Rectal smooth muscle tissue (tissue), 1 donor: Measurements from ENCODE around the gene SP3.
"Not testable (repeated sequence)": the region's sequence is repeated elsewhere in the genome, so short reads cannot be mapped to it uniquely, and the experiment has no call there.

ENCODE experiments used
- H3K27ac ChIP-seq: one replicate; pipeline ENCODE4 v1.7.0; 2013; ENCODE audit warnings: low read depth, low read length, inconsistent platforms
- H3K27me3 ChIP-seq: one replicate; pipeline ENCODE4 v1.7.0; 2013; ENCODE audit warnings: low read length; ENCODE audit not compliant: control insufficient read depth, insufficient read depth
- H3K36me3 ChIP-seq: one replicate; pipeline ENCODE4 v1.7.0; 2013; ENCODE audit warnings: low read length; ENCODE audit not compliant: control insufficient read depth, insufficient read depth
- H3K4me1 ChIP-seq: one replicate; pipeline ENCODE4 v1.7.0; 2013; ENCODE audit warnings: low read length; ENCODE audit not compliant: control insufficient read depth, insufficient read depth
- H3K4me3 ChIP-seq: one replicate; pipeline ENCODE4 v1.7.0; 2013; ENCODE audit warnings: low read length
- H3K9ac ChIP-seq: one replicate; pipeline ENCODE4 v1.7.0; 2013; ENCODE audit warnings: low read length

SP3 gene

GRCh38 chr2:173922068-173922467, 43.1 kb downstream of the SP3 start:
- Histone ChIP-seq H3K27ac (no peak overlapping the region), H3K4me3 (no peak overlapping the region), H3K9ac (no peak overlapping the region), H3K27me3 (no peaks in the 10 kb centered on the region), H3K4me1 (no peaks in the 10 kb centered on the region), H3K36me3 (peaks cover 5% of the 10 kb centered on the region)

GRCh38 chr2:173914055-173914927, 50.9 kb downstream of the SP3 start:
- H3K27me3 ChIP-seq, result no peaks in the 10 kb centered on the region
- peaks cover 11% of the 10 kb centered on the region for H3K36me3 ChIP-seq
- no peaks in the 10 kb centered on the region for H3K4me1 ChIP-seq
- no peak overlapping the region for H3K9ac ChIP-seq
- H3K27ac ChIP-seq, result no peak overlapping the region
- no peak overlapping the region for H3K4me3 ChIP-seq

- no peak overlapping the region for H3K27ac ChIP-seq
- H3K4me1 ChIP-seq, result no peaks in the 10 kb centered on the region
- peaks cover 18% of the 10 kb centered on the region for H3K36me3 ChIP-seq
- no peak overlapping the region for H3K9ac ChIP-seq
- H3K4me3 ChIP-seq, result no peak overlapping the region
- H3K27me3 ChIP-seq, result no peaks in the 10 kb centered on the region
Observed at GRCh38 chr2:173909846-173910245, 55.3 kb downstream of the SP3 start.

GRCh38 chr2:173906626-173907025, 58.5 kb downstream of the SP3 start:
- H3K4me1 ChIP-seq, result no peaks in the 10 kb centered on the region
- H3K27ac ChIP-seq, result no peak overlapping the region
- H3K9ac ChIP-seq, result no peak overlapping the region
- no peak overlapping the region for H3K4me3 ChIP-seq
- H3K36me3 ChIP-seq, result peaks cover 15% of the 10 kb centered on the region
- no peaks in the 10 kb centered on the region for H3K27me3 ChIP-seq

- H3K9ac ChIP-seq, result no peak overlapping the region
- no peak overlapping the region for H3K27ac ChIP-seq
- H3K27me3 ChIP-seq, result no peaks in the 10 kb centered on the region
- no peak overlapping the region for H3K4me3 ChIP-seq
- H3K4me1 ChIP-seq, result no peaks in the 10 kb centered on the region
- H3K36me3 ChIP-seq, result peaks cover 12% of the 10 kb centered on the region
Observed at GRCh38 chr2:173903601-173904394, 61.4 kb downstream of the SP3 start.

- H3K36me3 ChIP-seq, result peaks cover 2% of the 10 kb centered on the region
- H3K4me3 ChIP-seq, result no peak overlapping the region
- no peaks in the 10 kb centered on the region for H3K27me3 ChIP-seq
- no peak overlapping the region for H3K27ac ChIP-seq
- no peak overlapping the region for H3K9ac ChIP-seq
- no peaks in the 10 kb centered on the region for H3K4me1 ChIP-seq
Observed at GRCh38 chr2:173898996-173899395, 66.2 kb downstream of the SP3 start.

- H3K27me3 ChIP-seq, result no peaks in the 10 kb centered on the region
- no peaks in the 10 kb centered on the region for H3K4me1 ChIP-seq
- H3K36me3 ChIP-seq, result no peaks in the 10 kb centered on the region
- no peak overlapping the region for H3K27ac ChIP-seq
- no peak overlapping the region for H3K4me3 ChIP-seq
- no peak overlapping the region for H3K9ac ChIP-seq
Observed at GRCh38 chr2:173898178-173898668, 67.0 kb downstream of the SP3 start.

GRCh38 chr2:173896755-173897154, 68.4 kb downstream of the SP3 start:
- Histone ChIP-seq H3K36me3 (no peaks in the 10 kb centered on the region), H3K27me3 (no peaks in the 10 kb centered on the region), H3K4me3 (no peak overlapping the region), H3K27ac (no peak overlapping the region), H3K9ac (no peak overlapping the region), H3K4me1 (no peaks in the 10 kb centered on the region)

GRCh38 chr2:173892341-173892740, 72.8 kb downstream of the SP3 start:
- Histone ChIP-seq H3K27ac (no peak overlapping the region), H3K4me3 (no peak overlapping the region), H3K27me3 (no peaks in the 10 kb centered on the region), H3K36me3 (no peaks in the 10 kb centered on the region), H3K9ac (no peak overlapping the region), H3K4me1 (no peaks in the 10 kb centered on the region)

GRCh38 chr2:173891315-173892037, 73.7 kb downstream of the SP3 start:
- Histone ChIP-seq H3K4me3 (no peak overlapping the region), H3K9ac (no peak overlapping the region)

GRCh38 chr2:173889464-173889863, 75.7 kb downstream of the SP3 start:
- not testable (repeated sequence) for H3K4me3 ChIP-seq

More at GRCh38 chr2:173891315-173892037, 73.7 kb downstream of the SP3 start:
- H3K36me3 ChIP-seq, result no peaks in the 10 kb centered on the region
- no peak overlapping the region for H3K27ac ChIP-seq
- no peaks in the 10 kb centered on the region for H3K27me3 ChIP-seq
- H3K4me1 ChIP-seq, result no peaks in the 10 kb centered on the region

GRCh38 chr2:173886613-173887012, 78.6 kb downstream of the SP3 start:
- Histone ChIP-seq H3K4me3 (no peak overlapping the region), H3K36me3 (no peaks in the 10 kb centered on the region)

More at GRCh38 chr2:173889464-173889863, 75.7 kb downstream of the SP3 start:
- not testable (repeated sequence) for H3K27me3 ChIP-seq, H3K36me3 ChIP-seq, H3K9ac ChIP-seq, H3K4me1 ChIP-seq, H3K27ac ChIP-seq

More at GRCh38 chr2:173886613-173887012, 78.6 kb downstream of the SP3 start:
- H3K4me1 ChIP-seq, result no peaks in the 10 kb centered on the region
- no peak overlapping the region for H3K9ac ChIP-seq
- H3K27ac ChIP-seq, result no peak overlapping the region
- H3K27me3 ChIP-seq, result no peaks in the 10 kb centered on the region
